Uterus (tissue), 2 donors: ENCODE data around the gene S100A8.

Experiments used
- CTCF ChIP-seq, 4 experiments: fragments of 200-600 bp in 2 of 4; fragments of 450-650 bp in 2 of 4; sonication (generic) in 2 of 4; IDR thresholded peaks; one replicate each; pipeline ENCODE4 v1.5.1; 2016 to 2019; ENCODE audit warnings: antibody characterized with exemption in 4 of 4, mild to moderate bottlenecking in 2 of 4, moderate library complexity in 1 of 4
- POLR2A ChIP-seq, 2 donors: fragments of 450-650 bp; IDR thresholded peaks; one replicate each; pipeline ENCODE4 v1.6.1; 2016; ENCODE audit warnings: antibody characterized with exemption in 2 of 2, mild to moderate bottlenecking in 1 of 2, moderate library complexity in 1 of 2

GRCh38 chr1:153437236-153437635, 46.4 kb upstream of the S100A8 start:
- TF ChIP-seq CTCF (IDR thresholded peaks at IDR 0.05) (no peak), POLR2A (IDR thresholded peaks at IDR 0.05) (no peak)
